Measurements from ENCODE around the gene SFXN5. TPM values are rescaled to one million over a fixed set of nuclear protein-coding genes. Genes with fewer than 3 reads are reported as not detected.

Gene SFXN5
- total RNA-seq, 1 experiment from 2014 or later = 27.8 TPM

DNA sequence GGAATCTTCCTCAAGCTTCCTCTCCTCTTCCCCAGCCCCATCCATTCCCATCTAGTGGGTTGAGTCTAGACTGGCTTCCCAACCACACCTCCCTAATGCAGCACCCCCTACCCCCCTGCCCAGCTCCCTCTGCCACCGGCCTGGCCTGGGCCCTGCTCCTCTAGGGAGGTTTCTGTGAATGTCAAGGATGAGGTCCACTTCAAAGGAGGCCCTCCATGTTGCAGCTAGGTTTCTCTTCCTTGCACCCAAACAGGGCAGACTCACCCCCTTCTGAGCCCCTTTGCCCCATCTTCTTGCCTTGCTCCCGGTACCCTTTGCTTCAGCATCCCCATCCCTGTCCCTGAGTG is 135.9 kb downstream of the SFXN5 start:
- ChIA-PET CTCF (interaction anchor here (0.6 to 2.8 kb wide), 2 partner anchors 42 to 349 kb away, joined by 3 to 20 read pairs; no protein-coding TSS in a partner anchor), POLR2A (no interaction called here)
- H3K36me3 ChIP-seq (ENCODE audit: control insufficient read depth, insufficient read depth, low read length) = no peaks in the 10 kb centered on the region
- no TSS peak for BruUV-seq (replicated peaks)
- no peaks in the 10 kb centered on the region for H3K4me1 ChIP-seq (ENCODE audit: control insufficient read depth, insufficient read depth, low read length)
- DNase-seq (ENCODE audit: low read depth, low spot score) = no peak
- no peak for ATAC-seq
- no peaks in the 10 kb centered on the region for H3K27me3 ChIP-seq (ENCODE audit: control insufficient read depth, insufficient read depth, low read length)
- H3K9me3 ChIP-seq (ENCODE audit: control insufficient read depth, insufficient read depth, low read depth, low read length) = no peaks in the 10 kb centered on the region
- intact Hi-C loops (cut with micrococcal nuclease; ENCODE audit: unreplicated experiment) = loop anchor here (1.0 kb wide), 1 partner anchor 42 kb away; no protein-coding TSS in a partner anchor
- TF ChIP-seq POLR2AphosphoS5 (IDR thresholded peaks at IDR 0.05; ENCODE audit: low read depth, low read length) = no peak
- TF ChIP-seq, protein P1, sequence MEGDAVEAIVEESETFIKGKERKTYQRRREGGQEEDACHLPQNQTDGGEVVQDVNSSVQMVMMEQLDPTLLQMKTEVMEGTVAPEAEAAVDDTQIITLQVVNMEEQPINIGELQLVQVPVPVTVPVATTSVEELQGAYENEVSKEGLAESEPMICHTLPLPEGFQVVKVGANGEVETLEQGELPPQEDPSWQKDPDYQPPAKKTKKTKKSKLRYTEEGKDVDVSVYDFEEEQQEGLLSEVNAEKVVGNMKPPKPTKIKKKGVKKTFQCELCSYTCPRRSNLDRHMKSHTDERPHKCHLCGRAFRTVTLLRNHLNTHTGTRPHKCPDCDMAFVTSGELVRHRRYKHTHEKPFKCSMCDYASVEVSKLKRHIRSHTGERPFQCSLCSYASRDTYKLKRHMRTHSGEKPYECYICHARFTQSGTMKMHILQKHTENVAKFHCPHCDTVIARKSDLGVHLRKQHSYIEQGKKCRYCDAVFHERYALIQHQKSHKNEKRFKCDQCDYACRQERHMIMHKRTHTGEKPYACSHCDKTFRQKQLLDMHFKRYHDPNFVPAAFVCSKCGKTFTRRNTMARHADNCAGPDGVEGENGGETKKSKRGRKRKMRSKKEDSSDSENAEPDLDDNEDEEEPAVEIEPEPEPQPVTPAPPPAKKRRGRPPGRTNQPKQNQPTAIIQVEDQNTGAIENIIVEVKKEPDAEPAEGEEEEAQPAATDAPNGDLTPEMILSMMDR (IDR thresholded peaks at IDR 0.05) = no peak
- TF ChIP-seq SIN3A (IDR thresholded peaks at IDR 0.05; ENCODE audit: borderline replicate concordance, insufficient read depth, low read depth, low read length) = no peak
- TF ChIP-seq TCF7L2 (IDR thresholded peaks at IDR 0.05; ENCODE audit: low read depth, low read length) = no peak
- TF ChIP-seq REST (IDR thresholded peaks at IDR 0.05; ENCODE audit: insufficient read depth in 1 of 2, low read depth in 2 of 2, low read length in 1 of 2) = no peak
- in situ Hi-C loops (cut with HindIII; ENCODE audit: low pct_unique_long_range_greater_than_20kb, low sequenced_read_pairs) = no loop called here
- no peak overlapping the region for H3K27ac ChIP-seq (ENCODE audit: low read length)
- no peak overlapping the region for H3K4me3 ChIP-seq (ENCODE audit: low read depth in 2 of 2, low read length in 2 of 2)

GRCh38 chr2:72934683-72935610 is 136.6 kb downstream of the SFXN5 start:
- ATAC-seq (peak; percentile 59; the same call in 1 of the 2 replicates), DNase-seq (ENCODE audit: low read depth, low spot score) (no peak)

More at GRCh38 chr2:72934683-72935610, 136.6 kb downstream of the SFXN5 start:
- H3K9me3 ChIP-seq (ENCODE audit: control insufficient read depth, insufficient read depth, low read depth, low read length) = no peaks in the 10 kb centered on the region
- H3K4me3 ChIP-seq (ENCODE audit: low read depth in 2 of 2, low read length in 2 of 2) = no peak overlapping the region
- H3K36me3 ChIP-seq (ENCODE audit: control insufficient read depth, insufficient read depth, low read length) = no peaks in the 10 kb centered on the region
- POLR2A ChIA-PET = no interaction called here
- no peaks in the 10 kb centered on the region for H3K4me1 ChIP-seq (ENCODE audit: control insufficient read depth, insufficient read depth, low read length)
- no peak for TF ChIP-seq REST (IDR thresholded peaks at IDR 0.05; ENCODE audit: insufficient read depth in 1 of 2, low read depth in 2 of 2, low read length in 1 of 2)
- H3K27me3 ChIP-seq (ENCODE audit: control insufficient read depth, insufficient read depth, low read length) = no peaks in the 10 kb centered on the region
- intact Hi-C loops (cut with micrococcal nuclease; ENCODE audit: unreplicated experiment) (loop anchor here (1.0 kb wide), 1 partner anchor 42 kb away; no protein-coding TSS in a partner anchor), in situ Hi-C loops (cut with HindIII; ENCODE audit: low pct_unique_long_range_greater_than_20kb, low sequenced_read_pairs) (no loop called here)
- H3K27ac ChIP-seq (ENCODE audit: low read length) = no peak overlapping the region
- BruUV-seq (replicated peaks) = no TSS peak
- CTCF ChIA-PET = interaction anchor here (0.6 to 2.8 kb wide), 3 partner anchors 41 to 349 kb away, joined by 3 to 20 read pairs (median 3); no protein-coding TSS in a partner anchor

All from Panc1 (cell line).